Endothelial cell of umbilical vein (primary cell): ENCODE measurements around the gene RAB25. TPM values are rescaled to one million over a fixed set of nuclear protein-coding genes. Genes with fewer than 3 reads are reported as not detected.

Experiments used
- BruUV-seq: library from RNA; stranded (reverse); fragments of 400-500 nt; replicated peaks from 2 replicates; lab custom pipeline; 2021; lab: Mats Ljungman, UMichigan
- CTCF ChIA-PET: fragments of 300-600, 350-600 bp; sonication (Branson Sonifier 250); formaldehyde crosslinking; loops from one replicate; lab custom pipeline; 2021; ENCODE audit warnings: antibody characterized with exemption, inconsistent platforms; lab: Charles Lee
- POLR2A ChIA-PET: fragments of 300-600, 350-600 bp; sonication (Branson Sonifier 250); formaldehyde crosslinking; loops from one replicate; lab custom pipeline; 2021; ENCODE audit warnings: antibody characterized with exemption, inconsistent platforms; lab: Charles Lee
- DNase-seq: peaks from one replicate; pipeline ENCODE4 v3.0.0-alpha.2; 2011; ENCODE audit warnings: low read depth, low spot score
- FAIRE-seq: peaks from 2 replicates; lab custom pipeline; 2011; peaks lifted over from hg19 to GRCh38; lab: Jason Lieb, UNC
- H2AFZ ChIP-seq: 2 replicates; pipeline ENCODE4 v1.6.0; 2012; ENCODE audit warnings: low read depth, low read length, control low read depth, inconsistent platforms
- H3K27ac ChIP-seq: 2 replicates; pipeline ENCODE4 v1.5.1; 2011; ENCODE audit warnings: low read depth, mild to moderate bottlenecking, control low read depth, low read length, moderate library complexity; ENCODE audit not compliant: insufficient read depth
- H3K27me3 ChIP-seq, 2 experiments: 2 replicates each; pipeline versions ENCODE4 v1.6.0 to v1.6.1; 2011; ENCODE audit warnings: low read length in 2 of 2, mixed read lengths in 1 of 2; ENCODE audit not compliant: control insufficient read depth in 2 of 2, insufficient read depth in 2 of 2
- H3K36me3 ChIP-seq, 2 experiments: 2 replicates in 1 of 2; 3 replicates in 1 of 2; pipeline ENCODE4 v1.5.1; 2011; ENCODE audit warnings: low read length in 2 of 2, mild to moderate bottlenecking in 1 of 2, moderate library complexity in 1 of 2; ENCODE audit not compliant: control insufficient read depth in 2 of 2, insufficient read depth in 2 of 2; ENCODE audit errors: extremely low read depth in 1 of 2
- H3K4me1 ChIP-seq: 3 replicates; pipeline ENCODE4 v1.5.1; 2011; ENCODE audit warnings: mild to moderate bottlenecking, low read length; ENCODE audit not compliant: control insufficient read depth, insufficient read depth; ENCODE audit errors: extremely low read depth
- H3K4me2 ChIP-seq: 2 replicates; pipeline ENCODE4 v1.6.1; 2011; ENCODE audit warnings: low read length, control low read depth, mixed read lengths; ENCODE audit not compliant: insufficient read depth
- H3K4me3 ChIP-seq, 3 experiments: fragments of 200-600 bp in 1 of 3; sonication (generic), shearing (Covaris generic) in 1 of 3; replicated peaks in 1 of 3; 2 replicates each; pipeline ENCODE4 v1.5.1; 2011 to 2016; ENCODE audit warnings: control low read depth in 3 of 3, low read length in 3 of 3, mild to moderate bottlenecking in 2 of 3, inconsistent platforms in 1 of 3, low read depth in 1 of 3, moderate library complexity in 1 of 3; ENCODE audit not compliant: insufficient read depth in 1 of 3
- H3K79me2 ChIP-seq: 2 replicates; pipeline ENCODE4 v1.6.0; 2012; ENCODE audit warnings: low read length, inconsistent platforms; ENCODE audit not compliant: control insufficient read depth, insufficient read depth
- H3K9ac ChIP-seq: replicated peaks from 2 replicates; pipeline ENCODE3; 2011; ENCODE audit warnings: low read length, control low read depth; ENCODE audit not compliant: insufficient read depth; ENCODE audit errors: extremely low read depth
- H3K9me1 ChIP-seq: replicated peaks from 3 replicates; pipeline ENCODE4 v1.6.0; 2011; ENCODE audit warnings: mild to moderate bottlenecking, low read length; ENCODE audit not compliant: control insufficient read depth, insufficient read depth; ENCODE audit errors: extremely low read depth
- H3K9me3 ChIP-seq: replicated peaks from 2 replicates; pipeline ENCODE4 v1.5.1; 2012; ENCODE audit warnings: low read length, inconsistent platforms; ENCODE audit not compliant: control insufficient read depth, insufficient read depth
- H4K20me1 ChIP-seq: replicated peaks from 2 replicates; pipeline ENCODE3; 2011; ENCODE audit warnings: mild to moderate bottlenecking, low read length; ENCODE audit not compliant: control insufficient read depth, insufficient read depth; ENCODE audit errors: extremely low read depth
- CTCF ChIP-seq, 2 donors: IDR thresholded peaks; 1 replicate in 1 of 2; 2 replicates in 1 of 2; pipeline ENCODE4 v1.5.1; 2011; ENCODE audit warnings: low read length in 2 of 2, mild to moderate bottlenecking in 2 of 2, moderate library complexity in 2 of 2, control low read depth in 1 of 2, inconsistent platforms in 1 of 2, low read depth in 1 of 2; ENCODE audit not compliant: insufficient read depth in 1 of 2; ENCODE audit errors: extremely low read depth in 1 of 2
- EZH2 ChIP-seq: IDR thresholded peaks from 2 replicates; pipeline ENCODE4 v1.6.1; 2012; ENCODE audit warnings: borderline replicate concordance, low read depth, mild to moderate bottlenecking, moderate library complexity, low read length, inconsistent platforms; ENCODE audit not compliant: severe bottlenecking
- FOS ChIP-seq: IDR thresholded peaks from 2 replicates; pipeline ENCODE4 v1.6.1; 2011; ENCODE audit warnings: mild to moderate bottlenecking, low read length, moderate library complexity, borderline replicate concordance; ENCODE audit not compliant: insufficient read depth
- GATA2 ChIP-seq: IDR thresholded peaks from 2 replicates; pipeline ENCODE4 v1.7.0; 2011; ENCODE audit warnings: low read depth, mild to moderate bottlenecking, moderate library complexity, mixed read lengths, low read length; ENCODE audit not compliant: insufficient read length, insufficient read depth
- JUN ChIP-seq: IDR thresholded peaks from 2 replicates; pipeline ENCODE4 v1.6.1; 2011; ENCODE audit warnings: borderline replicate concordance, low read depth; ENCODE audit not compliant: insufficient read length, insufficient read depth
- MAX ChIP-seq: IDR thresholded peaks from 2 replicates; pipeline ENCODE4 v1.6.1; 2011; ENCODE audit not compliant: insufficient read depth, insufficient read length
- MYC ChIP-seq: IDR thresholded peaks from one replicate; pipeline ENCODE4 v1.6.1; 2011; ENCODE audit warnings: mild to moderate bottlenecking, low read depth, low read length
- POLR2A ChIP-seq: IDR thresholded peaks from 2 replicates; pipeline ENCODE4 v1.6.1; 2012; ENCODE audit warnings: low read depth, mild to moderate bottlenecking, control low read depth, low read length
- POLR2AphosphoS5 ChIP-seq: IDR thresholded peaks from 2 replicates; pipeline ENCODE4 v1.6.1; 2012; ENCODE audit warnings: low read depth, mild to moderate bottlenecking, control low read depth, low read length, moderate library complexity; ENCODE audit not compliant: insufficient read depth
- dilution Hi-C: fragments of 300-500 bp; cut with MboI; formaldehyde crosslinking; loops from one replicate; pipeline ENCODE4 v1.15.0; 2019; ENCODE audit warnings: low sequenced_read_pairs; ENCODE audit not compliant: extremely low pct_ligation_motif_present
- intact Hi-C: fragments of 100-400 bp; cut with micrococcal nuclease; formaldehyde crosslinking; loops from one replicate; pipeline ENCODE4 v1.10.0; 2022
- polyA plus RNA-seq, 4 experiments: library from polyadenylated mRNA; depleted of rRNA in 3 of 4; stranded (reverse) in 3 of 4; unstranded in 1 of 4; fragments of >200 nt; gene quantifications; 2 replicates each; pipeline versions ENCODE4 v1.2.1 to v1.2.3, GENCODE V29; 2011 to 2012; ENCODE audit warnings: missing spikeins in 1 of 4
- total RNA-seq: library from RNA; stranded (reverse); gene quantifications from 2 replicates; pipeline ENCODE4 v1.2.3, GENCODE V29; 2021

The RAB25 gene
- total and polyA plus RNA-seq, 2 donors (not counting 3 experiments of a cell fraction or from before 2014, with no cell fraction given): not detected

DNA sequence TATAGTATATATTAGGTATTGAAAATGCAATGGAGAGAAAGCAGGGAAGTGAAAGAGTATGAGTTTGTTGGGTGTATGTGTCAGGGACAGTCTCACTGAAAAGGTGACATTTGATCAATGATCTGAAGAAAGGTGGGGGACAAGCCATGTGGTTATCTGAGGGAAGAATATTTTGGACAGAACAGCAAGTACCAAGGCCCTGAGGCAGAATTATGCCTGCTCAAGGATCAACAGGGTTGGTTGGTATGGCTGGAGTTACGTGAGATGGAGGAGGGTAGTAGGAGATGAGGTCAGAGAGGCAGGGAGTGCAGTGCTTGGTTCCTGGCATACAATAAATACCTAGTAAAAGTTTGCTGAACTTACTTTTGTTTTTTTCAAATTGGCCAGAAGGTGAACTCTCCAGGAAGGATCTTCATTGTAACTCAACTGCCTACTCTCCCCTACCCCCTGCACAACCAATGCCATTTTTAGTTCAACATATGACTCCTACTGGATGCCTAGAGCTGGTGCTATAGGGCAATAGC is 4.6 kb upstream of the RAB25 start:
- Histone ChIP-seq H3K4me3 (no peak overlapping the region), H3K27me3 (no peaks in the 10 kb centered on the region), H3K36me3 (no peaks in the 10 kb centered on the region), H3K27ac (no peak overlapping the region), H3K9me1 (no peaks in the 10 kb centered on the region), H3K79me2 (peaks cover 19% of the 10 kb centered on the region), H3K4me2 (no peak overlapping the region), H4K20me1 (no peaks in the 10 kb centered on the region), H3K4me1 (peaks cover 15% of the 10 kb centered on the region), H2AFZ (no peak overlapping the region), H3K9me3 (no peaks in the 10 kb centered on the region), H3K9ac (no peak overlapping the region)
- TF ChIP-seq CTCF (IDR thresholded peaks at IDR 0.05; ENCODE audit: extremely low read depth in 1 of 2, insufficient read depth in 1 of 2, low read depth in 1 of 2, low read length in 2 of 2) (no peak), GATA2 (no peak), JUN (no peak), FOS (no peak), MYC (no peak), POLR2A (no peak), MAX (no peak), POLR2AphosphoS5 (no peak), EZH2 (no peak)
- BruUV-seq: no TSS peak
- ChIA-PET CTCF (interaction anchor here (1.5 kb wide), 1 partner anchor 17 kb away, joined by 3 read pairs; no protein-coding TSS in a partner anchor), POLR2A (no interaction called here)
- DNase-seq (no peak), FAIRE-seq (peak; percentile 18)
- intact Hi-C loops: no loop called here
- dilution Hi-C loops: no loop called here
